ENCODE results near the gene KANSL1. TPM values are rescaled to one million over a fixed set of nuclear protein-coding genes. Genes with fewer than 3 reads are reported as not detected.

The KANSL1 gene
- total RNA-seq, 1 experiment from 2014 or later, result 83.0 TPM

DNA sequence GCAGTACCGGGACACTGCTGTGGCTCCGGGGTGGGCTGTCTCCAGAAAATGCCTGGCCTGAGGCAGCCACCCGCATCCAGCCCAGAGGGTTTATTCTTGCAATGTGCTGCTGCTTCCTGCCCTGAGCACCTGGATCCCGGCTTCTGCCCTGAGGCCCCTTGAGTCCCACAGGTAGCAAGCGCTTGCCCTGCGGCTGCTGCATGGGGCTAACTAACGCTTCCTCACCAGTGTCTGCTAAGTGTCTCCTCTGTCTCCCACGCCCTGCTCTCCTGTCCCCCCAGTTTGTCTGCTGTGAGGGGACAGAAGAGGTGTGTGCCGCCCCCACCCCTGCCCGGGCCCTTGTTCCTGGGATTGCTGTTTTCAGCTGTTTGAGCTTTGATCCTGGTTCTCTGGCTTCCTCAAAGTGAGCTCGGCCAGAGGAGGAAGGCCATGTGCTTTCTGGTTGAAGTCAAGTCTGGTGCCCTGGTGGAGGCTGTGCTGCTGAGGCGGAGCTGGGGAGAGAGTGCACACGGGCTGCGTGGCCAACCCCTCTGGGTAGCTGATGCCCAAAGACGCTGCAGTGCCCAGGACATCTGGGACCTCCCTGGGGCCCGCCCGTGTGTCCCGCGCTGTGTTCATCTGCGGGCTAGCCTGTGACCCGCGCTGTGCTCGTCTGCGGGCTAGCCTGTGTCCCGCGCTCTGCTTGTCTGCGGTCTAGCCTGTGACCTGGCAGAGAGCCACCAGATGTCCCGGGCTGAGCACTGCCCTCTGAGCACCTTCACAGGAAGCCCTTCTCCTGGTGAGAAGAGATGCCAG, 181.3 kb downstream of the KANSL1 start:
- H3K4me3 Mint-ChIP-seq (ENCODE audit: unreplicated experiment), result no peak overlapping the region
- no peaks in the 10 kb centered on the region for H3K9me3 ChIP-seq
- H3K4me3 ChIP-seq (ENCODE audit: low read depth, low read length), result no peak overlapping the region
- H3K36me3 Mint-ChIP-seq (ENCODE audit: insufficient read depth, unreplicated experiment), result no peaks in the 10 kb centered on the region
- no peaks in the 10 kb centered on the region for H3K27me3 Mint-ChIP-seq (ENCODE audit: insufficient read depth, unreplicated experiment)
- H3K27ac Mint-ChIP-seq (ENCODE audit: unreplicated experiment), result no peak overlapping the region
- intact Hi-C loops (cut with micrococcal nuclease; ENCODE audit: unreplicated experiment), result no loop called here
- H3K4me1 ChIP-seq, result no peaks in the 10 kb centered on the region
- CTCF ChIA-PET, result no interaction called here
- DNase-seq, result no peak
- POLR2A ChIA-PET, result no interaction called here
- no peaks in the 10 kb centered on the region for H3K27me3 ChIP-seq (replicated peaks; ENCODE audit: control insufficient read depth, insufficient read depth, low read length)
- H3K4me1 Mint-ChIP-seq (ENCODE audit: low read depth, unreplicated experiment), result no peaks in the 10 kb centered on the region
- BruUV-seq (replicated peaks), result no TSS peak
- no peaks in the 10 kb centered on the region for H3K36me3 ChIP-seq (ENCODE audit: control insufficient read depth, insufficient read depth, low read length)
- no peaks in the 10 kb centered on the region for H3K9me3 Mint-ChIP-seq (ENCODE audit: unreplicated experiment)
- TF ChIP-seq, protein P1, sequence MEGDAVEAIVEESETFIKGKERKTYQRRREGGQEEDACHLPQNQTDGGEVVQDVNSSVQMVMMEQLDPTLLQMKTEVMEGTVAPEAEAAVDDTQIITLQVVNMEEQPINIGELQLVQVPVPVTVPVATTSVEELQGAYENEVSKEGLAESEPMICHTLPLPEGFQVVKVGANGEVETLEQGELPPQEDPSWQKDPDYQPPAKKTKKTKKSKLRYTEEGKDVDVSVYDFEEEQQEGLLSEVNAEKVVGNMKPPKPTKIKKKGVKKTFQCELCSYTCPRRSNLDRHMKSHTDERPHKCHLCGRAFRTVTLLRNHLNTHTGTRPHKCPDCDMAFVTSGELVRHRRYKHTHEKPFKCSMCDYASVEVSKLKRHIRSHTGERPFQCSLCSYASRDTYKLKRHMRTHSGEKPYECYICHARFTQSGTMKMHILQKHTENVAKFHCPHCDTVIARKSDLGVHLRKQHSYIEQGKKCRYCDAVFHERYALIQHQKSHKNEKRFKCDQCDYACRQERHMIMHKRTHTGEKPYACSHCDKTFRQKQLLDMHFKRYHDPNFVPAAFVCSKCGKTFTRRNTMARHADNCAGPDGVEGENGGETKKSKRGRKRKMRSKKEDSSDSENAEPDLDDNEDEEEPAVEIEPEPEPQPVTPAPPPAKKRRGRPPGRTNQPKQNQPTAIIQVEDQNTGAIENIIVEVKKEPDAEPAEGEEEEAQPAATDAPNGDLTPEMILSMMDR (IDR thresholded peaks at IDR 0.05; ENCODE audit: insufficient read depth in 1 of 2, low read depth in 1 of 2, low read length in 1 of 2, severe bottlenecking in 1 of 2, unreplicated experiment in 1 of 2), result no peak

DNA sequence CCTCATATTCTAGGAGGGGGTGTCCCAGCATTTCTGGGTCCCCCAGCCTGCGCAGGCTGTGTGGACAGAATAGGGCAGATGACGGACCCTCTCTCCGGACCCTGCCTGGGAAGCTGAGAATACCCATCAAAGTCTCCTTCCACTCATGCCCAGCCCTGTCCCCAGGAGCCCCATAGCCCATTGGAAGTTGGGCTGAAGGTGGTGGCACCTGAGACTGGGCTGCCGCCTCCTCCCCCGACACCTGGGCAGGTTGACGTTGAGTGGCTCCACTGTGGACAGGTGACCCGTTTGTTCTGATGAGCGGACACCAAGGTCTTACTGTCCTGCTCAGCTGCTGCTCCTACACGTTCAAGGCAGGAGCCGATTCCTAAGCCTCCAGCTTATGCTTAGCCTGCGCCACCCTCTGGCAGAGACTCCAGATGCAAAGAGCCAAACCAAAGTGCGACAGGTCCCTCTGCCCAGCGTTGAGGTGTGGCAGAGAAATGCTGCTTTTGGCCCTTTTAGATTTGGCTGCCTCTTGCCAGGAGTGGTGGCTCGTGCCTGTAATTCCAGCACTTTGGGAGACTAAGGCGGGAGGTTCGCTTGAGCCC, 182.5 kb downstream of the KANSL1 start:
- DNase-seq, result no peak
- Histone ChIP-seq H3K9me3 (no peaks in the 10 kb centered on the region), H3K36me3 (ENCODE audit: control insufficient read depth, insufficient read depth, low read length) (no peaks in the 10 kb centered on the region), H3K27me3 (replicated peaks; ENCODE audit: control insufficient read depth, insufficient read depth, low read length) (no peaks in the 10 kb centered on the region), H3K4me1 (no peaks in the 10 kb centered on the region), H3K4me3 (ENCODE audit: low read depth, low read length) (no peak overlapping the region)
- H3K27ac Mint-ChIP-seq (ENCODE audit: unreplicated experiment), result no peak overlapping the region
- POLR2A ChIA-PET, result no interaction called here
- H3K4me3 Mint-ChIP-seq (ENCODE audit: unreplicated experiment), result no peak overlapping the region
- no peaks in the 10 kb centered on the region for H3K27me3 Mint-ChIP-seq (ENCODE audit: insufficient read depth, unreplicated experiment)
- intact Hi-C loops (cut with micrococcal nuclease; ENCODE audit: unreplicated experiment), result no loop called here
- CTCF ChIA-PET, result no interaction called here
- BruUV-seq (replicated peaks), result no TSS peak
- TF ChIP-seq, protein P1 (IDR thresholded peaks at IDR 0.05; ENCODE audit: insufficient read depth in 1 of 2, low read depth in 1 of 2, low read length in 1 of 2, severe bottlenecking in 1 of 2, unreplicated experiment in 1 of 2), result peak in 1 of 2 experiments; percentile 14
- H3K9me3 Mint-ChIP-seq (ENCODE audit: unreplicated experiment), result no peaks in the 10 kb centered on the region
- no peaks in the 10 kb centered on the region for H3K36me3 Mint-ChIP-seq (ENCODE audit: insufficient read depth, unreplicated experiment)
- H3K4me1 Mint-ChIP-seq (ENCODE audit: low read depth, unreplicated experiment), result no peaks in the 10 kb centered on the region

DNA sequence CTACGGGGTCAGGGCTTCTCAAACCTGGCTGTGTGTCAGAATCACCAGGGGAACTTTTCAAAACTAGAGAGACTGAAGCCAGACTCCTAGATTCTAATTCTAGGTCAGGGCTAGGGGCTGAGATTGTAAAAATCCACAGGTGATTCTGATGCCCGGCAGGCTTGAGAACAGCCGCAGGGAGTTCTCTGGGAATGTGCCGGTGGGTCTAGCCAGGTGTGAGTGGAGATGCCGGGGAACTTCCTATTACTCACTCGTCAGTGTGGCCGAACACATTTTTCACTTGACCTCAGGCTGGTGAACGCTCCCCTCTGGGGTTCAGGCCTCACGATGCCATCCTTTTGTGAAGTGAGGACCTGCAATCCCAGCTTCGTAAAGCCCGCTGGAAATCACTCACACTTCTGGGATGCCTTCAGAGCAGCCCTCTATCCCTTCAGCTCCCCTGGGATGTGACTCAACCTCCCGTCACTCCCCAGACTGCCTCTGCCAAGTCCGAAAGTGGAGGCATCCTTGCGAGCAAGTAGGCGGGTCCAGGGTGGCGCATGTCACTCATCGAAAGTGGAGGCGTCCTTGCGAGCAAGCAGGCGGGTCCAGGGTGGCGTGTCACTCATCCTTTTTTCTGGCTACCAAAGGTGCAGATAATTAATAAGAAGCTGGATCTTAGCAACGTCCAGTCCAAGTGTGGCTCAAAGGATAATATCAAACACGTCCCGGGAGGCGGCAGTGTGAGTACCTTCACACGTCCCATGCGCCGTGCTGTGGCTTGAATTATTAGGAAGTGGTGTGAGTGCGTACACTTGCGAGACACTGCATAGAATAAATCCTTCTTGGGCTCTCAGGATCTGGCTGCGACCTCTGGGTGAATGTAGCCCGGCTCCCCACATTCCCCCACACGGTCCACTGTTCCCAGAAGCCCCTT, 183.3 kb downstream of the KANSL1 start:
- BruUV-seq (replicated peaks), result no TSS peak
- H3K36me3 Mint-ChIP-seq (ENCODE audit: insufficient read depth, unreplicated experiment), result no peaks in the 10 kb centered on the region
- no peaks in the 10 kb centered on the region for H3K27me3 Mint-ChIP-seq (ENCODE audit: insufficient read depth, unreplicated experiment)
- Histone ChIP-seq H3K36me3 (ENCODE audit: control insufficient read depth, insufficient read depth, low read length) (no peaks in the 10 kb centered on the region), H3K4me3 (ENCODE audit: low read depth, low read length) (no peak overlapping the region), H3K27me3 (replicated peaks; ENCODE audit: control insufficient read depth, insufficient read depth, low read length) (no peaks in the 10 kb centered on the region), H3K4me1 (no peaks in the 10 kb centered on the region), H3K9me3 (no peaks in the 10 kb centered on the region)
- H3K27ac Mint-ChIP-seq (ENCODE audit: unreplicated experiment), result no peak overlapping the region
- no peaks in the 10 kb centered on the region for H3K4me1 Mint-ChIP-seq (ENCODE audit: low read depth, unreplicated experiment)
- TF ChIP-seq, protein P1 (IDR thresholded peaks at IDR 0.05; ENCODE audit: insufficient read depth in 1 of 2, low read depth in 1 of 2, low read length in 1 of 2, severe bottlenecking in 1 of 2, unreplicated experiment in 1 of 2), result no peak
- H3K9me3 Mint-ChIP-seq (ENCODE audit: unreplicated experiment), result no peaks in the 10 kb centered on the region
- intact Hi-C loops (cut with micrococcal nuclease; ENCODE audit: unreplicated experiment), result loop anchor here (10.0 kb wide), 1 partner anchor 255 kb away; no protein-coding TSS in a partner anchor
- no peak overlapping the region for H3K4me3 Mint-ChIP-seq (ENCODE audit: unreplicated experiment)
- CTCF ChIA-PET, result no interaction called here
- POLR2A ChIA-PET, result no interaction called here
- DNase-seq, result no peak
